HCT116 (cell line): ENCODE data around the gene DUOXA2. TPM values are rescaled to one million over a fixed set of nuclear protein-coding genes. Genes with fewer than 3 reads are reported as not detected.

Source experiments
- ATAC-seq: fragments of 200-7000 bp; cut with Tn5 transposase; 2 replicates; pipeline ENCODE4 v1.9.1; 2020; ENCODE audit warnings: mild to moderate bottlenecking, moderate library complexity
- BruUV-seq: library from RNA; stranded (reverse); fragments of 400-500 nt; replicated peaks from 2 replicates; lab custom pipeline; 2021; lab: Mats Ljungman, UMichigan
- CTCF ChIA-PET: fragments of 300-600 bp; sonication (Branson Sonifier 250); formaldehyde crosslinking; loops from one replicate; lab custom pipeline; 2021; ENCODE audit warnings: antibody characterized with exemption; lab: Charles Lee
- POLR2A ChIA-PET: fragments of 300-600, 350-600 bp; sonication (Branson Sonifier 250); formaldehyde crosslinking; loops from one replicate; lab custom pipeline; 2021; ENCODE audit warnings: antibody characterized with exemption; lab: Charles Lee
- RAD21 ChIA-PET, 2 experiments: fragments of 300-600 bp; sonication (Branson Sonifier 250); formaldehyde crosslinking; loops; one replicate each; lab custom pipeline; 2023; ENCODE audit warnings: low total read pairs in 2 of 2; ENCODE audit not compliant: uncharacterized antibody in 2 of 2, unreplicated experiment in 2 of 2, low non-redundant PET in 1 of 2; lab: Charles Lee
- DNase-seq: peaks from one replicate; pipeline ENCODE4 v3.0.0-alpha.2; 2010; ENCODE audit warnings: low read depth, low spot score
- H2AFZ ChIP-seq: fragments of 200-600 bp; shearing (Covaris generic), sonication (generic); 2 replicates; pipeline ENCODE4 v1.6.1; 2017; ENCODE audit warnings: low read depth, mixed run types, mixed read lengths, antibody characterized with exemption, low read length; ENCODE audit not compliant: poor library complexity, severe bottlenecking
- H3K27ac ChIP-seq: 2 replicates; pipeline ENCODE4 v1.5.1; 2012; ENCODE audit warnings: low read depth, low read length
- H3K27me3 ChIP-seq: fragments of 200-600 bp; sonication (generic); 2 replicates; pipeline ENCODE4 v1.6.1; 2016; ENCODE audit warnings: mixed run types, low read length, mixed read lengths; ENCODE audit not compliant: insufficient read depth
- H3K36me3 ChIP-seq, 2 experiments: fragments of 200-500 bp in 1 of 2; fragments of 200-600 bp in 1 of 2; sonication (Bioruptor generic) in 1 of 2; sonication (generic) in 1 of 2; 2 replicates each; pipeline versions ENCODE4 v1.5.1 to v1.6.1; 2014 to 2016; ENCODE audit warnings: low read length in 2 of 2, inconsistent platforms in 1 of 2, mixed read lengths in 1 of 2, mixed run types in 1 of 2; ENCODE audit not compliant: insufficient read depth in 2 of 2, control insufficient read depth in 1 of 2
- H3K4me1 ChIP-seq, 2 experiments: fragments of 200-600 bp in 1 of 2; sonication (generic) in 1 of 2; 2 replicates each; pipeline versions ENCODE4 v1.5.1 to v1.6.1; 2012 to 2017; ENCODE audit warnings: low read length in 2 of 2, inconsistent platforms in 1 of 2, mild to moderate bottlenecking in 1 of 2, mixed read lengths in 1 of 2, mixed run types in 1 of 2, moderate library complexity in 1 of 2; ENCODE audit not compliant: insufficient read depth in 2 of 2, control insufficient read depth in 1 of 2
- H3K4me2 ChIP-seq: fragments of 200-600 bp; sonication (generic); 2 replicates; pipeline ENCODE4 v1.6.1; 2017; ENCODE audit warnings: mixed run types, low read length, mixed read lengths
- H3K4me3 ChIP-seq, 2 experiments: fragments of 200-600 bp in 1 of 2; sonication (generic) in 1 of 2; replicated peaks in 1 of 2; 2 replicates each; pipeline ENCODE4 v1.5.1; 2011 to 2016; ENCODE audit warnings: low read length in 2 of 2, control low read depth in 1 of 2, low read depth in 1 of 2, mild to moderate bottlenecking in 1 of 2, mixed read lengths in 1 of 2, mixed run types in 1 of 2
- H3K79me2 ChIP-seq: fragments of 200-600 bp; sonication (generic); 2 replicates; pipeline ENCODE4 v1.6.1; 2017; ENCODE audit warnings: mild to moderate bottlenecking, mixed run types, low read length, moderate library complexity, mixed read lengths; ENCODE audit not compliant: insufficient read depth
- H3K9ac ChIP-seq: fragments of 200-600 bp; sonication (generic); 2 replicates; pipeline ENCODE4 v1.6.1; 2016; ENCODE audit warnings: low read length, mixed read lengths
- H3K9me2 ChIP-seq: fragments of 200-600 bp; sonication (generic), shearing (Covaris generic); 2 replicates; pipeline ENCODE4 v1.6.1; 2017; ENCODE audit warnings: mixed run types, mild to moderate bottlenecking, moderate library complexity; ENCODE audit not compliant: insufficient read depth
- H3K9me3 ChIP-seq, 2 experiments: fragments of 200-500 bp in 1 of 2; fragments of 200-600 bp in 1 of 2; sonication (Bioruptor generic) in 1 of 2; sonication (generic) in 1 of 2; 2 replicates each; pipeline ENCODE4 v1.6.1; 2014 to 2017; ENCODE audit warnings: low read length in 2 of 2, mixed read lengths in 2 of 2, inconsistent platforms in 1 of 2, low read depth in 1 of 2, mild to moderate bottlenecking in 1 of 2, mixed run types in 1 of 2, moderate library complexity in 1 of 2; ENCODE audit not compliant: control insufficient read depth in 1 of 2, insufficient read depth in 1 of 2
- H4K20me1 ChIP-seq: fragments of 200-600 bp; sonication (generic), shearing (Covaris generic); 2 replicates; pipeline ENCODE4 v1.6.1; 2017; ENCODE audit warnings: mixed run types, mild to moderate bottlenecking, moderate library complexity; ENCODE audit not compliant: insufficient read depth
- CEBPB ChIP-seq: IDR thresholded peaks from 2 replicates; pipeline ENCODE4 v1.6.1; 2012; ENCODE audit warnings: low read depth
- EGR1 ChIP-seq: IDR thresholded peaks from 2 replicates; pipeline ENCODE4 v1.6.1; 2012; ENCODE audit warnings: low read depth
- TCF7L2 ChIP-seq: IDR thresholded peaks from 2 replicates; pipeline ENCODE4 v1.7.0; 2011; ENCODE audit warnings: borderline replicate concordance, inconsistent platforms; ENCODE audit not compliant: insufficient read depth, insufficient read length; ENCODE audit errors: extremely low read depth
- ZFX ChIP-seq: fragments of 450-650 bp; IDR thresholded peaks from 2 replicates; pipeline ENCODE4 v1.6.1; 2017
- intact Hi-C: fragments of 100-400 bp; cut with micrococcal nuclease; formaldehyde crosslinking; loops from 2 replicates; pipeline ENCODE4 v1.10.0; 2022
- total RNA-seq: library from RNA; stranded (reverse); gene quantifications from one replicate; pipeline ENCODE4 v1.2.1, GENCODE V29; 2021; ENCODE audit not compliant: unreplicated experiment
- TF ChIP-seq, protein P1 (sequence below): IDR thresholded peaks from 2 replicates; pipeline ENCODE4 v1.6.1; 2012; ENCODE audit warnings: low read depth
- TF ChIP-seq, protein P2 (sequence below): IDR thresholded peaks from 2 replicates; pipeline ENCODE4 v1.6.1; 2011; ENCODE audit warnings: mild to moderate bottlenecking, low read length, moderate library complexity; ENCODE audit not compliant: insufficient replicate concordance; ENCODE audit errors: extremely low read depth

Gene DUOXA2
- total RNA-seq, 1 experiment from 2014 or later, result not detected

DNA sequence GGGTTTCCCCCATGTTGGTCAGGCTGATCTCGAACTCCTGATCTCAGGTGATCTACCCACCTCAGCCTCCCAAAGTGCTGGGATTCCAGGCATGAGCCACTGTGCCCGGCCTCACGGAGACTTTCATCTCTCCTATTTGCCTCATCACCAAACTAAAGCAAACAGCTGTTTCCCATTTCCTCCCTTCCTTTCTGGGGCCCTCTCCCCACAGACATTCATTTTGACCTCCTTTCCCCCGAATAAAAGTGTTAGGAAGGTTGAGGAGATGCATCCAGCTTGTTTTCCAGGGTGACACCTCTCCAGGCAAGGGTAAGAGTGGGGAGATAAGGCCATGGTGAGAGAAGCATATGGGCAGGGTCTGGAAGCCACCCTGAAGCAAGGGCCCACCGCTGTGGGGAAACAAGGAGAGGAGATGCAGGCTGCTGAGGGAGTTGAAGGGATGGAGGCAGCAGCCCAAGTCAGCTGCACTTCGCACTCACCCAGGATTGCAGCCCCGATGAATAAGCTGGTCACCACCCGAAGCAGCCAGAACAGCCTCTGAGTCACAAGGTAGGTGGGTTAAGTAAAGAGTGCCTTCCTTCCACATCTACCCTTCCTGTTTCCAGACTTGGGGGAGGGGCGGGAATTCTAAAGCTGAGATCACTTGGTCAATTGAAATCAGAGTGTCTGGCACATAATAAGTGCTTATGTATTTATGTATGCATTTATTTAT is 7.7 kb downstream of the DUOXA2 start:
- Histone ChIP-seq H3K4me1 (peaks cover 2 to 16% of the 10 kb centered on the region in 2 experiments; a peak in 3 of 4 replicates), H3K36me3 (no peaks in the 10 kb centered on the region), H3K27me3 (no peaks in the 10 kb centered on the region), H3K9me2 (no peaks in the 10 kb centered on the region), H3K4me3 (no peak overlapping the region), H3K4me2 (peak overlapping the region; percentile 52), H2AFZ (no peak overlapping the region), H3K27ac (no peak overlapping the region), H3K9me3 (no peaks in the 10 kb centered on the region), H3K9ac (no peak overlapping the region), H4K20me1 (no peaks in the 10 kb centered on the region), H3K79me2 (no peaks in the 10 kb centered on the region)
- TF ChIP-seq, protein P1, sequence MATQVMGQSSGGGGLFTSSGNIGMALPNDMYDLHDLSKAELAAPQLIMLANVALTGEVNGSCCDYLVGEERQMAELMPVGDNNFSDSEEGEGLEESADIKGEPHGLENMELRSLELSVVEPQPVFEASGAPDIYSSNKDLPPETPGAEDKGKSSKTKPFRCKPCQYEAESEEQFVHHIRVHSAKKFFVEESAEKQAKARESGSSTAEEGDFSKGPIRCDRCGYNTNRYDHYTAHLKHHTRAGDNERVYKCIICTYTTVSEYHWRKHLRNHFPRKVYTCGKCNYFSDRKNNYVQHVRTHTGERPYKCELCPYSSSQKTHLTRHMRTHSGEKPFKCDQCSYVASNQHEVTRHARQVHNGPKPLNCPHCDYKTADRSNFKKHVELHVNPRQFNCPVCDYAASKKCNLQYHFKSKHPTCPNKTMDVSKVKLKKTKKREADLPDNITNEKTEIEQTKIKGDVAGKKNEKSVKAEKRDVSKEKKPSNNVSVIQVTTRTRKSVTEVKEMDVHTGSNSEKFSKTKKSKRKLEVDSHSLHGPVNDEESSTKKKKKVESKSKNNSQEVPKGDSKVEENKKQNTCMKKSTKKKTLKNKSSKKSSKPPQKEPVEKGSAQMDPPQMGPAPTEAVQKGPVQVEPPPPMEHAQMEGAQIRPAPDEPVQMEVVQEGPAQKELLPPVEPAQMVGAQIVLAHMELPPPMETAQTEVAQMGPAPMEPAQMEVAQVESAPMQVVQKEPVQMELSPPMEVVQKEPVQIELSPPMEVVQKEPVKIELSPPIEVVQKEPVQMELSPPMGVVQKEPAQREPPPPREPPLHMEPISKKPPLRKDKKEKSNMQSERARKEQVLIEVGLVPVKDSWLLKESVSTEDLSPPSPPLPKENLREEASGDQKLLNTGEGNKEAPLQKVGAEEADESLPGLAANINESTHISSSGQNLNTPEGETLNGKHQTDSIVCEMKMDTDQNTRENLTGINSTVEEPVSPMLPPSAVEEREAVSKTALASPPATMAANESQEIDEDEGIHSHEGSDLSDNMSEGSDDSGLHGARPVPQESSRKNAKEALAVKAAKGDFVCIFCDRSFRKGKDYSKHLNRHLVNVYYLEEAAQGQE, result no peak
- no peak for TF ChIP-seq EGR1
- no peak for TF ChIP-seq ZFX
- TF ChIP-seq CEBPB, result no peak
- TF ChIP-seq TCF7L2, result no peak
- TF ChIP-seq, protein P2, sequence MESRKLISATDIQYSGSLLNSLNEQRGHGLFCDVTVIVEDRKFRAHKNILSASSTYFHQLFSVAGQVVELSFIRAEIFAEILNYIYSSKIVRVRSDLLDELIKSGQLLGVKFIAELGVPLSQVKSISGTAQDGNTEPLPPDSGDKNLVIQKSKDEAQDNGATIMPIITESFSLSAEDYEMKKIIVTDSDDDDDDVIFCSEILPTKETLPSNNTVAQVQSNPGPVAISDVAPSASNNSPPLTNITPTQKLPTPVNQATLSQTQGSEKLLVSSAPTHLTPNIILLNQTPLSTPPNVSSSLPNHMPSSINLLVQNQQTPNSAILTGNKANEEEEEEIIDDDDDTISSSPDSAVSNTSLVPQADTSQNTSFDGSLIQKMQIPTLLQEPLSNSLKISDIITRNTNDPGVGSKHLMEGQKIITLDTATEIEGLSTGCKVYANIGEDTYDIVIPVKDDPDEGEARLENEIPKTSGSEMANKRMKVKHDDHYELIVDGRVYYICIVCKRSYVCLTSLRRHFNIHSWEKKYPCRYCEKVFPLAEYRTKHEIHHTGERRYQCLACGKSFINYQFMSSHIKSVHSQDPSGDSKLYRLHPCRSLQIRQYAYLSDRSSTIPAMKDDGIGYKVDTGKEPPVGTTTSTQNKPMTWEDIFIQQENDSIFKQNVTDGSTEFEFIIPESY, result no peak
- CTCF ChIA-PET, result interaction anchor here (0.6 to 1.3 kb wide), 3 partner anchors 8 to 545 kb away, joined by 3 to 4 read pairs (median 3); partner anchors contain the start of genes DUOX1 and DUOXA1
- RAD21 ChIA-PET, result interaction anchor here in 1 of 2 experiments (1.0 kb wide), 1 partner anchor 155 kb away, joined by 3 read pairs; no protein-coding TSS in a partner anchor
- ATAC-seq, result no peak
- DNase-seq, result peak; percentile 16
- no TSS peak for BruUV-seq
- POLR2A ChIA-PET, result no interaction called here
- intact Hi-C loops, result loop anchor here (10.0 kb wide), 1 partner anchor 157 kb away; no protein-coding TSS in a partner anchor
